Right ventricle myocardium inferior (tissue), 1 donor: Measurements from ENCODE around the gene CYFIP1. TPM values are rescaled to one million over a fixed set of nuclear protein-coding genes. Genes with fewer than 3 reads are reported as not detected.

ENCODE experiments used
- ATAC-seq: fragments of 200-7000 bp; cut with Tn5 transposase; one replicate; pipeline ENCODE4 v1.9.1; 2020; ENCODE audit warnings: mild to moderate bottlenecking, moderate library complexity
- DNase-seq: peaks from one replicate; pipeline ENCODE4 v3.0.0; 2021; ENCODE audit errors: missing footprints
- intact Hi-C: fragments of 100-400 bp; cut with DNase I; formaldehyde crosslinking; loops from one replicate; pipeline ENCODE4 v1.11.0; 2022
- total RNA-seq: library from RNA; stranded (reverse); fragmentation: NEBNext Ultra II Directional; extraction: Animal tissue kit (Norgen Biotek cat#: 25700); gene quantifications from one replicate; pipeline ENCODE4 v1.2.1, GENCODE V29; 2021
- donor health status: DM: no; HTN: yes; CAD: no; lungs with severe emphysema.

Gene CYFIP1
- total RNA-seq, 1 donor from 2014 or later: 32.1 TPM

- DNase-seq: no peak
- intact Hi-C loops: no loop called here
- no peak for ATAC-seq
These were observed 72.8 kb downstream of the CYFIP1 start for GRCh38 chr15:22907161-22907950.

GRCh38 chr15:22904736-22905135 is 75.4 kb downstream of the CYFIP1 start:
- intact Hi-C loops: no loop called here
- DNase-seq (no peak), ATAC-seq (peak; percentile 46)

GRCh38 chr15:22903961-22904534 is 76.1 kb downstream of the CYFIP1 start:
- ATAC-seq: no peak
- intact Hi-C loops: no loop called here
- no peak for DNase-seq

- no peak for ATAC-seq
- intact Hi-C loops: no loop called here
- no peak for DNase-seq
These were observed 76.7 kb downstream of the CYFIP1 start for GRCh38 chr15:22903427-22903826.

GRCh38 chr15:22902981-22903380 is 77.2 kb downstream of the CYFIP1 start:
- DNase-seq (no peak), ATAC-seq (no peak)
- intact Hi-C loops: no loop called here

GRCh38 chr15:22902578-22902977 is 77.6 kb downstream of the CYFIP1 start:
- intact Hi-C loops: no loop called here
- DNase-seq: no peak
- no peak for ATAC-seq

- no peak for ATAC-seq
- intact Hi-C loops: no loop called here
These were observed 78.1 kb downstream of the CYFIP1 start for GRCh38 chr15:22902046-22902445.

GRCh38 chr15:22895465-22896190 is 84.5 kb downstream of the CYFIP1 start:
- no peak for ATAC-seq
- DNase-seq: no peak
- intact Hi-C loops: no loop called here

More at GRCh38 chr15:22902046-22902445, 78.1 kb downstream of the CYFIP1 start:
- no peak for DNase-seq

GRCh38 chr15:22893881-22894280 is 86.3 kb downstream of the CYFIP1 start:
- no peak for ATAC-seq
- intact Hi-C loops: no loop called here
- DNase-seq: no peak

- intact Hi-C loops: no loop called here
- no peak for ATAC-seq
- no peak for DNase-seq
These were observed 87.1 kb downstream of the CYFIP1 start for GRCh38 chr15:22893081-22893480.

GRCh38 chr15:22892333-22892732 is 87.8 kb downstream of the CYFIP1 start:
- intact Hi-C loops: no loop called here
- ATAC-seq: no peak
- DNase-seq: no peak

GRCh38 chr15:22891426-22892210 is 88.5 kb downstream of the CYFIP1 start:
- ATAC-seq (no peak), DNase-seq (no peak)
- intact Hi-C loops: no loop called here

- intact Hi-C loops: no loop called here
- DNase-seq (no peak), ATAC-seq (no peak)
These were observed 89.9 kb downstream of the CYFIP1 start for GRCh38 chr15:22890296-22890695.

- intact Hi-C loops: no loop called here
- ATAC-seq (no peak), DNase-seq (no peak)
These were observed 90.9 kb downstream of the CYFIP1 start for GRCh38 chr15:22889146-22889818.

- ATAC-seq (no peak), DNase-seq (no peak)
- intact Hi-C loops: no loop called here
These were observed 91.9 kb downstream of the CYFIP1 start for GRCh38 chr15:22888120-22888859.

GRCh38 chr15:22887157-22887951 is 92.8 kb downstream of the CYFIP1 start:
- peak; percentile 27 for ATAC-seq
- intact Hi-C loops: no loop called here
- DNase-seq: no peak

GRCh38 chr15:22885120-22885519 is 95.0 kb downstream of the CYFIP1 start:
- ATAC-seq: no peak
- DNase-seq: no peak
- intact Hi-C loops: no loop called here
